H9 (cell line): ENCODE measurements around the gene MTCL1. TPM values are rescaled to one million over a fixed set of nuclear protein-coding genes. Genes with fewer than 3 reads are reported as not detected.

ENCODE experiments used
- DNase-seq: peaks from one replicate; pipeline ENCODE4 v3.0.0-alpha.2; 2017
- H2AFZ ChIP-seq: one replicate; pipeline ENCODE4 v1.6.1; 2013; ENCODE audit warnings: mild to moderate bottlenecking, low read length, control low read depth, moderate library complexity
- H2AK5ac ChIP-seq: 2 replicates; pipeline ENCODE4 v1.6.1; 2013; ENCODE audit warnings: low read length, control low read depth, mixed read lengths; ENCODE audit not compliant: insufficient read length
- H2BK120ac ChIP-seq: one replicate; pipeline ENCODE4 v1.6.1; 2013; ENCODE audit warnings: low read depth, mild to moderate bottlenecking, low read length, control low read depth, inconsistent platforms; ENCODE audit not compliant: poor library complexity, severe bottlenecking
- H2BK12ac ChIP-seq: 2 replicates; pipeline ENCODE4 v1.6.1; 2013; ENCODE audit warnings: low read length, control low read depth, mixed read lengths, low read depth; ENCODE audit not compliant: insufficient read length
- H2BK15ac ChIP-seq: 2 replicates; pipeline ENCODE4 v1.6.1; 2013; ENCODE audit warnings: low read depth, low read length, control low read depth
- H2BK20ac ChIP-seq: one replicate; pipeline ENCODE4 v1.6.1; 2013; ENCODE audit warnings: low read depth, mild to moderate bottlenecking, low read length, control low read depth, inconsistent platforms; ENCODE audit not compliant: poor library complexity, severe bottlenecking
- H2BK5ac ChIP-seq: 2 replicates; pipeline ENCODE4 v1.6.1; 2013; ENCODE audit warnings: low read length, control low read depth, mixed read lengths; ENCODE audit not compliant: insufficient read length
- H3K14ac ChIP-seq: 2 replicates; pipeline ENCODE4 v1.6.1; 2013; ENCODE audit warnings: low read length, control low read depth; ENCODE audit not compliant: insufficient read depth
- H3K18ac ChIP-seq: 2 replicates; pipeline ENCODE4 v1.6.1; 2013; ENCODE audit warnings: low read depth, mild to moderate bottlenecking, mixed read lengths, low read length, control low read depth; ENCODE audit not compliant: insufficient read length
- H3K23ac ChIP-seq: 2 replicates; pipeline ENCODE4 v1.6.1; 2013; ENCODE audit warnings: low read length, control low read depth, mixed read lengths, low read depth; ENCODE audit not compliant: insufficient read length
- H3K23me2 ChIP-seq: 2 replicates; pipeline ENCODE4 v1.6.1; 2013; ENCODE audit warnings: low read depth, mild to moderate bottlenecking, mixed read lengths, low read length, control low read depth; ENCODE audit not compliant: insufficient read length, poor library complexity, severe bottlenecking
- H3K27ac ChIP-seq: 2 replicates; pipeline ENCODE4 v1.5.1; 2013; ENCODE audit warnings: low read length, control low read depth, mixed read lengths, low read depth; ENCODE audit not compliant: insufficient read length
- H3K27me3 ChIP-seq: 2 replicates; pipeline ENCODE4 v1.6.1; 2013; ENCODE audit warnings: low read length, control low read depth, inconsistent platforms; ENCODE audit not compliant: insufficient read depth
- H3K4ac ChIP-seq: 2 replicates; pipeline ENCODE4 v1.6.1; 2013; ENCODE audit warnings: low read depth, mild to moderate bottlenecking, control low read depth, inconsistent platforms, low read length, moderate library complexity
- H3K4me1 ChIP-seq: 2 replicates; pipeline ENCODE4 v1.6.1; 2013; ENCODE audit warnings: low read length, control low read depth, inconsistent platforms; ENCODE audit not compliant: insufficient read depth
- H3K4me2 ChIP-seq: 2 replicates; pipeline ENCODE4 v1.6.1; 2013; ENCODE audit warnings: low read length, control low read depth, mixed read lengths; ENCODE audit not compliant: insufficient read length, insufficient read depth
- H3K56ac ChIP-seq: 2 replicates; pipeline ENCODE4 v1.6.1; 2013; ENCODE audit warnings: low read depth, mild to moderate bottlenecking, mixed read lengths, low read length, control low read depth; ENCODE audit not compliant: insufficient read length
- H3K79me1 ChIP-seq: 2 replicates; pipeline ENCODE4 v1.6.1; 2013; ENCODE audit warnings: low read depth, mild to moderate bottlenecking, moderate library complexity, low read length, control low read depth, inconsistent platforms; ENCODE audit not compliant: insufficient read depth, poor library complexity, severe bottlenecking
- H3K79me2 ChIP-seq: 2 replicates; pipeline ENCODE4 v1.6.1; 2013; ENCODE audit warnings: low read length, control low read depth, inconsistent platforms; ENCODE audit not compliant: insufficient read depth
- H3K9ac ChIP-seq: 2 replicates; pipeline ENCODE4 v1.6.1; 2013; ENCODE audit warnings: low read length, control low read depth, mixed read lengths; ENCODE audit not compliant: insufficient read length; ENCODE audit errors: extremely low read depth
- H3K9me3 ChIP-seq: one replicate; pipeline ENCODE4 v1.6.1; 2013; ENCODE audit warnings: low read depth, low read length, inconsistent platforms; ENCODE audit not compliant: control insufficient read depth
- H3T11ph ChIP-seq: one replicate; pipeline ENCODE4 v1.6.1; 2013; ENCODE audit warnings: mild to moderate bottlenecking, low read length, control low read depth, inconsistent platforms
- H4K20me1 ChIP-seq: one replicate; pipeline ENCODE4 v1.6.1; 2013; ENCODE audit not compliant: control insufficient read depth, insufficient read length, insufficient read depth
- H4K5ac ChIP-seq: 2 replicates; pipeline ENCODE4 v1.6.1; 2013; ENCODE audit warnings: low read depth, mild to moderate bottlenecking, mixed read lengths, low read length, control low read depth; ENCODE audit not compliant: insufficient read length
- H4K8ac ChIP-seq: replicated peaks from 2 replicates; pipeline ENCODE4 v1.6.1; 2013; ENCODE audit warnings: low read length, control low read depth, mixed read lengths, low read depth; ENCODE audit not compliant: insufficient read length
- H4K91ac ChIP-seq: 2 replicates; pipeline ENCODE4 v1.6.1; 2013; ENCODE audit warnings: low read depth, mild to moderate bottlenecking, moderate library complexity, mixed read lengths, low read length, control low read depth; ENCODE audit not compliant: insufficient read length
- H3K27ac Mint-ChIP-seq, 3 experiments: 2 replicates in 2 of 3; 3 replicates in 1 of 3; pipeline ENCODE4 v1.8.0; 2020 to 2021; ENCODE audit warnings: mixed read lengths in 3 of 3, mild to moderate bottlenecking in 1 of 3, moderate library complexity in 1 of 3
- H3K27me3 Mint-ChIP-seq: 2 replicates; pipeline ENCODE4 v1.8.0; 2021; ENCODE audit warnings: low read depth, mild to moderate bottlenecking, moderate library complexity, mixed read lengths
- H3K36me3 Mint-ChIP-seq, 3 experiments: 2 replicates in 2 of 3; 3 replicates in 1 of 3; pipeline ENCODE4 v1.8.0; 2020 to 2021; ENCODE audit warnings: low read depth in 3 of 3, mixed read lengths in 3 of 3; ENCODE audit not compliant: insufficient read depth in 1 of 3
- H3K4me1 Mint-ChIP-seq, 2 experiments: 2 replicates each; pipeline ENCODE4 v1.8.0; 2020; ENCODE audit warnings: mixed read lengths in 2 of 2
- H3K4me3 Mint-ChIP-seq, 2 experiments: 2 replicates in 1 of 2; 3 replicates in 1 of 2; pipeline ENCODE4 v1.8.0; 2020 to 2021; ENCODE audit warnings: mild to moderate bottlenecking in 2 of 2, mixed read lengths in 2 of 2, moderate library complexity in 1 of 2
- H3K9me3 Mint-ChIP-seq, 2 experiments: 2 replicates in 1 of 2; 3 replicates in 1 of 2; pipeline ENCODE4 v1.8.0; 2020; ENCODE audit warnings: mild to moderate bottlenecking in 2 of 2, mixed read lengths in 2 of 2, moderate library complexity in 1 of 2
- WGBS: extraction: QIAGEN DNeasy Blood & Tissue Kit; methylation state at CpG from one replicate; pipeline ENCODE4 v1.1.7; 2013; ENCODE audit warnings: missing lambda C conversion rate, low lambda C conversion rate, mixed read lengths; ENCODE audit not compliant: insufficient read length; ENCODE audit errors: extremely low coverage; 5-methylcytosine and 5-hydroxymethylcytosine counted together
- total RNA-seq: library from RNA; stranded (reverse); gene quantifications from 2 replicates; pipeline ENCODE4 v1.2.1, GENCODE V29; 2021
- TF ChIP-seq, protein P1 (sequence below): fragments of 200-600 bp; sonication (generic); conservative IDR thresholded peaks from 3 replicates; pipeline ENCODE4 v1.8.0; 2021; ENCODE audit warnings: antibody characterized with exemption, mild to moderate bottlenecking

Gene MTCL1
- total RNA-seq, 1 experiment from 2014 or later = 50.7 TPM

DNA sequence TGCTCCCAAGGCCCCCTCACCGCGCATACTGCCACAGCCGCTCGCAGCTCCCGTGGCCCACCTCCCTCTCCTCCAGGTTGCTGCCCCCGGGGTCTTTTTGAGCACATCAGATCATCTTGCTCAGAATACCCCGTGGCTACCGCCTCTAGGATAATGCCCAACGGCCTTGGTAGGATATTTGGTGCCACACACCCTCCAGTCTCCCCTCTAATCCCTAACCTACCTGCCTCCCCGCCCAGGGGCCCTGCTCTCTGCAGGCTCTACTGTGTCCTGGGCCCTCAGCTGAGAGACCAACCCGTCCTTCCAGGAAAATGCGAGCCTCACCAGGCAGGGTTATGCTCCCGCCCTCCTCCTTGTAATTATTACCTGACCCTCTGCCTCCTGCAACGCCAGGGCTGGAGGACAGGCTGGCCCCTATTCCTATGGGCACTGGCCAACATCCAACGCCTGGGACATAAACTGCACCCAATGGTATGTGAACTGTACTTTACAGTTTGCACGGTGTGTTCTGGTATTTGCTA, 1.5 kb upstream of the MTCL1 start:
- Histone ChIP-seq H2BK15ac (no peak overlapping the region), H3K4me2 (peak overlapping the region; percentile 29), H3K4ac (no peak overlapping the region), H3K23me2 (peaks cover 20% of the 10 kb centered on the region), H3K18ac (no peak overlapping the region), H4K5ac (no peak overlapping the region), H3K14ac (no peak overlapping the region), H2BK5ac (no peak overlapping the region), H3K56ac (no peak overlapping the region), H2BK12ac (no peak overlapping the region), H4K8ac (no peak overlapping the region), H3K9me3 (no peaks in the 10 kb centered on the region), H2AK5ac (no peak overlapping the region), H4K20me1 (no peaks in the 10 kb centered on the region), H3K79me2 (peaks cover 5% of the 10 kb centered on the region; the same call in 1 of the 2 replicates), H3T11ph (no peak overlapping the region), H3K27ac (no peak overlapping the region), H3K79me1 (no peaks in the 10 kb centered on the region), H3K23ac (no peak overlapping the region), H3K4me1 (no peaks in the 10 kb centered on the region; the same call in 1 of the 2 replicates), H3K27me3 (no peaks in the 10 kb centered on the region; the same call in 1 of the 2 replicates), H2BK20ac (no peak overlapping the region), H3K9ac (no peak overlapping the region), H2BK120ac (no peak overlapping the region), H2AFZ (no peak overlapping the region), H4K91ac (no peak overlapping the region)
- H3K4me1 Mint-ChIP-seq = peaks cover 41 to 42% of the 10 kb centered on the region in 2 experiments
- TF ChIP-seq, protein P1, sequence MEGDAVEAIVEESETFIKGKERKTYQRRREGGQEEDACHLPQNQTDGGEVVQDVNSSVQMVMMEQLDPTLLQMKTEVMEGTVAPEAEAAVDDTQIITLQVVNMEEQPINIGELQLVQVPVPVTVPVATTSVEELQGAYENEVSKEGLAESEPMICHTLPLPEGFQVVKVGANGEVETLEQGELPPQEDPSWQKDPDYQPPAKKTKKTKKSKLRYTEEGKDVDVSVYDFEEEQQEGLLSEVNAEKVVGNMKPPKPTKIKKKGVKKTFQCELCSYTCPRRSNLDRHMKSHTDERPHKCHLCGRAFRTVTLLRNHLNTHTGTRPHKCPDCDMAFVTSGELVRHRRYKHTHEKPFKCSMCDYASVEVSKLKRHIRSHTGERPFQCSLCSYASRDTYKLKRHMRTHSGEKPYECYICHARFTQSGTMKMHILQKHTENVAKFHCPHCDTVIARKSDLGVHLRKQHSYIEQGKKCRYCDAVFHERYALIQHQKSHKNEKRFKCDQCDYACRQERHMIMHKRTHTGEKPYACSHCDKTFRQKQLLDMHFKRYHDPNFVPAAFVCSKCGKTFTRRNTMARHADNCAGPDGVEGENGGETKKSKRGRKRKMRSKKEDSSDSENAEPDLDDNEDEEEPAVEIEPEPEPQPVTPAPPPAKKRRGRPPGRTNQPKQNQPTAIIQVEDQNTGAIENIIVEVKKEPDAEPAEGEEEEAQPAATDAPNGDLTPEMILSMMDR = no peak
- DNase-seq = no peak
- H3K4me3 Mint-ChIP-seq = peak overlapping the region; percentile 76 to 85
- peak overlapping the region in 1 of 3 experiments; percentile 73; a peak in 2 of 7 replicates for H3K27ac Mint-ChIP-seq
- H3K9me3 Mint-ChIP-seq = peaks cover 0 to 2% of the 10 kb centered on the region in 2 experiments; a peak in 1 of 5 replicates
- H3K27me3 Mint-ChIP-seq = peaks cover 25% of the 10 kb centered on the region
- no CpG with 5 or more reads among the region's 16 CpGs for WGBS
- H3K36me3 Mint-ChIP-seq = peaks cover 2 to 9% (median 3%) of the 10 kb centered on the region in 3 experiments; a peak in 5 of 7 replicates
